Fibroblast of lung (primary cell): ENCODE data around the gene ZNF750.

Experiments
- EZH2 ChIP-seq: IDR thresholded peaks from 2 replicates; pipeline ENCODE4 v1.5.1; 2012; ENCODE audit warnings: low read length, control low read depth, mild to moderate bottlenecking; ENCODE audit errors: missing control alignments
- TF ChIP-seq, protein P1 (sequence below), 2 donors: IDR thresholded peaks in 1 of 2; conservative IDR thresholded peaks in 1 of 2; 1 replicate in 1 of 2; 2 replicates in 1 of 2; pipeline ENCODE4 v1.5.1; 2011 to 2012; ENCODE audit warnings: low read length in 2 of 2, control low read depth in 1 of 2, inconsistent platforms in 1 of 2, low read depth in 1 of 2, mild to moderate bottlenecking in 1 of 2

DNA sequence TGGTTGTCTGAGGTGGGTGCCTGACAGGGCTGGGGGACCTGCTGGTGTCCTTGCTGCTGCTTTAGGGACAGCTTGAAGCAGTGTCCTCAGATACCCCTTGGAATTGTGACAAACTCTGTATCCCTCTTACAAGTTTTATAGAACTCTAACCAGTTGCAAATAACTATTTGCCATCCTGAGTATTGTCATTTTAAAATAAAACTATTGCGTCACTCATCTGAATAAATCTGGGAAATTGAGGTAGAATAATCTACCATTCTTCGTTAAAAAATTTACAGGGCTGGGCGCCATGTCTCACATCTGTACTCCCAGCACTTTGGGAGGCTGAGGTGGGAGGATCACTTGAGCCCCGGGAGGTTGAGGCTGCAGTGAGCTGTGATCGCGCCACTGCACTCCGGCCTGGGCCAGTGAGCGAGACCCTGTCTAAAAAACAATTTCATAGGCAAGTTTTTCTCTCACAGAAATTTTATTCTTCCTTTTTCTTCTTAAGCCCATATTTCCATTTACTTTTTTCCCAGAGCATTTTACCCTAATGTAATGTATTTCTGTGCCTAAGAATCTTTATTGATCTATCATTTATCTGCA, 14.2 kb downstream of the ZNF750 start:
- TF ChIP-seq, protein P1, sequence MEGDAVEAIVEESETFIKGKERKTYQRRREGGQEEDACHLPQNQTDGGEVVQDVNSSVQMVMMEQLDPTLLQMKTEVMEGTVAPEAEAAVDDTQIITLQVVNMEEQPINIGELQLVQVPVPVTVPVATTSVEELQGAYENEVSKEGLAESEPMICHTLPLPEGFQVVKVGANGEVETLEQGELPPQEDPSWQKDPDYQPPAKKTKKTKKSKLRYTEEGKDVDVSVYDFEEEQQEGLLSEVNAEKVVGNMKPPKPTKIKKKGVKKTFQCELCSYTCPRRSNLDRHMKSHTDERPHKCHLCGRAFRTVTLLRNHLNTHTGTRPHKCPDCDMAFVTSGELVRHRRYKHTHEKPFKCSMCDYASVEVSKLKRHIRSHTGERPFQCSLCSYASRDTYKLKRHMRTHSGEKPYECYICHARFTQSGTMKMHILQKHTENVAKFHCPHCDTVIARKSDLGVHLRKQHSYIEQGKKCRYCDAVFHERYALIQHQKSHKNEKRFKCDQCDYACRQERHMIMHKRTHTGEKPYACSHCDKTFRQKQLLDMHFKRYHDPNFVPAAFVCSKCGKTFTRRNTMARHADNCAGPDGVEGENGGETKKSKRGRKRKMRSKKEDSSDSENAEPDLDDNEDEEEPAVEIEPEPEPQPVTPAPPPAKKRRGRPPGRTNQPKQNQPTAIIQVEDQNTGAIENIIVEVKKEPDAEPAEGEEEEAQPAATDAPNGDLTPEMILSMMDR (conservative IDR thresholded peaks at IDR 0.05 in 1 of 2, IDR thresholded peaks at IDR 0.05 in 1 of 2; ENCODE audit: low read depth in 1 of 2, low read length in 2 of 2), result no peak
- TF ChIP-seq EZH2, result no peak
